Choroid plexus epithelial cell (primary cell): Measurements from ENCODE around the gene PANK1.

Experiments
- DNase-seq: peaks from one replicate; pipeline ENCODE4 v3.0.0-alpha.2; 2010; ENCODE audit warnings: low read depth
- H3K4me3 ChIP-seq: 2 replicates; pipeline ENCODE4 v1.5.1; 2011; ENCODE audit warnings: low read depth, mild to moderate bottlenecking, control low read depth, low read length, moderate library complexity
- CTCF ChIP-seq: conservative IDR thresholded peaks from 2 replicates; pipeline ENCODE4 v1.5.1; 2011; ENCODE audit warnings: low read depth, mild to moderate bottlenecking, control low read depth, inconsistent platforms, low read length, moderate library complexity

Gene PANK1

GRCh38 chr10:89566095-89566950 lies 78.7 kb downstream of the PANK1 start:
- DNase-seq: no peak
- H3K4me3 ChIP-seq: no peak overlapping the region
- no peak for TF ChIP-seq CTCF

- no peak for DNase-seq
- no peak for TF ChIP-seq CTCF
- no peak overlapping the region for H3K4me3 ChIP-seq
Observed at GRCh38 chr10:89565180-89565579, 79.9 kb downstream of the PANK1 start.

- TF ChIP-seq CTCF: peak; percentile 65
- no peak overlapping the region for H3K4me3 ChIP-seq
- peak; percentile 72 for DNase-seq
Observed at GRCh38 chr10:89563861-89564478, 81.1 kb downstream of the PANK1 start.

GRCh38 chr10:89563311-89563710 lies 81.7 kb downstream of the PANK1 start:
- no peak overlapping the region for H3K4me3 ChIP-seq
- DNase-seq: no peak
- no peak for TF ChIP-seq CTCF

- no peak overlapping the region for H3K4me3 ChIP-seq
- no peak for TF ChIP-seq CTCF
- DNase-seq: peak; percentile 84
Observed at GRCh38 chr10:89556600-89556999, 88.4 kb downstream of the PANK1 start.

- H3K4me3 ChIP-seq: no peak overlapping the region
- TF ChIP-seq CTCF: peak; percentile 62
- peak; percentile 86 for DNase-seq
Observed at GRCh38 chr10:89555688-89556445, 89.2 kb downstream of the PANK1 start.
